Measurements from ENCODE around the gene AIG1.

Gene AIG1

DNA sequence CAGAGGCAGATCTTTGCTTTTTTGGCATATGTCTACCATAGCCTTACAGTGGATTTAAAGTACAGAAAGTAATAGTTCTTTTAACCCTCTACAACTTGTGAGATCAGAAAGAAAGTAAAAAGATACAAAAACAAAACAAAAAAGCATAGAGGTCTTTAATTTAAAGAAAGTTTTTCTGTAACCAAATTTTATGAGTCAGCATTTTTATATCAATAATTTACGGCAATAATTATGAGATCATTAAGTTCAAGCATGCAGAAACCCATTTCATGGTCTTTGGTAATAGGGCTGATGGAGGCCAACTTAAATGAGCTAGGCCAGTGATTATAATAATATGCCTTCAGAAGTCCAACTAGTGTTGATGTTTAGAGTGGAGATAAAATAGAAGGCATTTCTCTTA is 145.9 kb downstream of the AIG1 start:
- Histone ChIP-seq H3K4me1 (no peaks in the 10 kb centered on the region), H3K27me3 (no peaks in the 10 kb centered on the region), H3K4me3 (ENCODE audit: low read depth, low read length) (no peak overlapping the region), H3K36me3 (no peaks in the 10 kb centered on the region), H3K9me3 (no peaks in the 10 kb centered on the region)
- TF ChIP-seq, protein P1, sequence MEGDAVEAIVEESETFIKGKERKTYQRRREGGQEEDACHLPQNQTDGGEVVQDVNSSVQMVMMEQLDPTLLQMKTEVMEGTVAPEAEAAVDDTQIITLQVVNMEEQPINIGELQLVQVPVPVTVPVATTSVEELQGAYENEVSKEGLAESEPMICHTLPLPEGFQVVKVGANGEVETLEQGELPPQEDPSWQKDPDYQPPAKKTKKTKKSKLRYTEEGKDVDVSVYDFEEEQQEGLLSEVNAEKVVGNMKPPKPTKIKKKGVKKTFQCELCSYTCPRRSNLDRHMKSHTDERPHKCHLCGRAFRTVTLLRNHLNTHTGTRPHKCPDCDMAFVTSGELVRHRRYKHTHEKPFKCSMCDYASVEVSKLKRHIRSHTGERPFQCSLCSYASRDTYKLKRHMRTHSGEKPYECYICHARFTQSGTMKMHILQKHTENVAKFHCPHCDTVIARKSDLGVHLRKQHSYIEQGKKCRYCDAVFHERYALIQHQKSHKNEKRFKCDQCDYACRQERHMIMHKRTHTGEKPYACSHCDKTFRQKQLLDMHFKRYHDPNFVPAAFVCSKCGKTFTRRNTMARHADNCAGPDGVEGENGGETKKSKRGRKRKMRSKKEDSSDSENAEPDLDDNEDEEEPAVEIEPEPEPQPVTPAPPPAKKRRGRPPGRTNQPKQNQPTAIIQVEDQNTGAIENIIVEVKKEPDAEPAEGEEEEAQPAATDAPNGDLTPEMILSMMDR (IDR thresholded peaks at IDR 0.05; ENCODE audit: low read depth, low read length): no peak
- no peak for DNase-seq

DNA sequence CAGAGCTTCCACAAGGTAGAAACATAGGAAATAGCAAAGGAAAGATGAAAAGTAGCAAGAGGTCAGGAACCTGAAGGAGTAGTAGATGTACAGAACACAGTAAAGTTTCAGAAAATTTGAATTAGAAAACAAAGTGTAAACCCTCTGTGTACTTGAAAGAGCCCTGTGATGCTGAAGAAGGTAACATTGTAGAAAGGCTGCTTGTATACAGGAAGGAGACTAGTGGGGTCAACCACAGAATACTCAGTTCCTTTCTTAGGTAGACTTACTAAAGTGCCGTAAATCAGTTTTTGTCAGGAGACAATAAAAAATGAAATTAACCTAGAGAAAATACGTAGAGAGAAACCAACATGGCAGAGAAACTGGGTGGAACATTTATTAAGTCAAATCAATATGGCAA is 149.7 kb downstream of the AIG1 start:
- DNase-seq: no peak
- Histone ChIP-seq H3K36me3 (no peaks in the 10 kb centered on the region), H3K4me3 (ENCODE audit: low read depth, low read length) (no peak overlapping the region), H3K9me3 (no peaks in the 10 kb centered on the region), H3K4me1 (no peaks in the 10 kb centered on the region), H3K27me3 (no peaks in the 10 kb centered on the region)
- TF ChIP-seq, protein P1 (IDR thresholded peaks at IDR 0.05; ENCODE audit: low read depth, low read length): no peak

DNA sequence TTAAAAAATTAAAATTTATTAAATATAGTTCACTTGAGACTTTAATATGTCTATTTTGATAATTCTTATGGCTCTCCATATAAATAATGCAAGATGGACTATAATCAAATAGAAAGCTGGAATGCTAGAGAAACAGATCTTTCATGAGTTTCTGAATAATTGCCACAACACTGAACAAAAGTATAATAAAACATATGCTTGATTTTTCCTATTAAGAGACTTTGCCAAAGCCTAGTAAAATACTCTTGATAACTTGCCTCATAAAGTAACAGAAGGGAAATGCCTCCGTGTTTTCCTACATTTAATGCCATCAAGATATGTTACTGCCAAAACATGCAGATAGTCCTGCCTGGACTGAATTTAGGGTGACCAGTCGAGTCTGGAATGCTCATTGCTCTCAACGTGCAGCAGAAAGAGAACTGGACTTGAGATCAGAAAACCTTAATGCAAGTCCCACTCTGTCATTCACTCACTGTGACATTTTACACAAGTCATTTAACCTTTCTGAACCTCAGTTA is 153.2 kb downstream of the AIG1 start:
- no peaks in the 10 kb centered on the region for H3K36me3 ChIP-seq

DNA sequence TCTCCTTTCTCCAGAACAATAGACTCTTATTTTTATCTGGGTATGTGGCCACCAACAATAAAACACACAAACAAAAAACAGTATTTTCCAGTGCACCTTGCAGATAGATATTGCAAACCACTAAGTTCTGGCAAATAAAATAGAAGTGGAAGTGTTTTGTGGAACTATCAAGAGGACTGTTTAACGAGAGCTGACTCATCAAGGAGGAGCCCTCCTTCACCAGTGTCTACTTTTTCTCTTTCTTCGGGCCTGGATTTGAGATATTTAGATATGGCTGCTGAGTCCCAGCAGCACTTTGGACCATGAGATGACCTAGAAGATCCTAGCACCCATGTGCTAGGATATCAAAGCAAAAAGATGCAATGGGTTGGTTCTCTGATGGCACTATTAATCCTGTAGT is 154.7 kb downstream of the AIG1 start:
- Histone ChIP-seq H3K9me3 (no peaks in the 10 kb centered on the region), H3K4me3 (ENCODE audit: low read depth, low read length) (no peak overlapping the region), H3K4me1 (no peaks in the 10 kb centered on the region), H3K36me3 (no peaks in the 10 kb centered on the region), H3K27me3 (no peaks in the 10 kb centered on the region)
- TF ChIP-seq, protein P1 (IDR thresholded peaks at IDR 0.05; ENCODE audit: low read depth, low read length): no peak
- no peak for DNase-seq

More for the DNA sequence above, 153.2 kb downstream of the AIG1 start:
- Histone ChIP-seq H3K4me1 (no peaks in the 10 kb centered on the region), H3K4me3 (ENCODE audit: low read depth, low read length) (no peak overlapping the region), H3K9me3 (no peaks in the 10 kb centered on the region), H3K27me3 (no peaks in the 10 kb centered on the region)
- DNase-seq: no peak
- TF ChIP-seq, protein P1 (IDR thresholded peaks at IDR 0.05; ENCODE audit: low read depth, low read length): no peak

DNA sequence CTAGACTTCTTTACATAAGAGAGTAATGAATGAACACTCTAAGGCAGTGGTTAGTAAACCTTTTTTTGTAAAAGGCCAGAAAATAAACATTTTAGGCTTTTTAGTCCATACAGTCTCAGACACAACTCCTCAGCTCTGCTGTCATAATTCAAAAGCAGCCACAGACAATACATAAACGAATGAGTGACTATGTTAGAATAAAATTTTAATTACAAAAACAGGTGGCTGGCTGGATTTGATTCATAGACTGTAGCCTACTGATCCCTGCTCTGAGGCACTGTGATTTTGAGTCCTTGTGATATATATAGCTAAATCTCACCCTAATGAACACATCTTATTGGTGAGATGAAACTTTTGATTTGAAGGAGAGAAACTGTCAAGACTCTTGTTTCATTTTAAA is 155.1 kb downstream of the AIG1 start:
- Histone ChIP-seq H3K36me3 (no peaks in the 10 kb centered on the region), H3K4me1 (no peaks in the 10 kb centered on the region), H3K9me3 (no peaks in the 10 kb centered on the region), H3K27me3 (no peaks in the 10 kb centered on the region), H3K4me3 (ENCODE audit: low read depth, low read length) (no peak overlapping the region)
- DNase-seq: no peak
- TF ChIP-seq, protein P1 (IDR thresholded peaks at IDR 0.05; ENCODE audit: low read depth, low read length): no peak

DNA sequence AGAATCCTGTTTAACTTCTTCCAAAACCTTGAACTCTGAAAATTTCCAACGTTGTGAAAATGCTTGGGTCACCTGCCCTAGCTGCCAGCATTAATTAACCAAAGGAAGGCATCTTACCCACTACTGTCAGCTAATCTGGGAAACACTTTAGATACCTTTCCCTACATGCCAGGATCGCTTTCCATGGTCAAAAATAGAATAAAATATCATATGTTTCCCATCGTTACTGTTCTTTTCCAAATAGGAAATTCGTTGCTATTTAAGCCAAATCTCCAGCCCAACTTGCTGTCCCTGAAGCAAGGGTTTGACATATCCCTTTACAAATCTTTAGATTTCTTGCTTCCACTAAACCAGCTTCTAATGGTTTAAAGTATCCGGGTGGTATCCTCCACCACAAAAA is 157.5 kb downstream of the AIG1 start:
- Histone ChIP-seq H3K9me3 (no peaks in the 10 kb centered on the region), H3K27me3 (no peaks in the 10 kb centered on the region), H3K36me3 (no peaks in the 10 kb centered on the region), H3K4me1 (no peaks in the 10 kb centered on the region), H3K4me3 (ENCODE audit: low read depth, low read length) (no peak overlapping the region)
- no peak for DNase-seq
- TF ChIP-seq, protein P1 (IDR thresholded peaks at IDR 0.05; ENCODE audit: low read depth, low read length): no peak

All from BE2C (cell line).